HG03432 (cell line): ENCODE data around the gene TRIM9.
"Not testable (repeated sequence)": the region's sequence is repeated elsewhere in the genome, so short reads cannot be mapped to it uniquely, and the experiment has no call there.

Experiments
- ATAC-seq: cut with Tn5 transposase; IDR thresholded peaks from one replicate; pipeline ENCODE4 v1.9.1; 2021; ENCODE audit warnings: mild to moderate bottlenecking, moderate library complexity; ENCODE audit not compliant: unreplicated experiment

The TRIM9 gene

GRCh38 chr14:51006324-51006723, 88.6 kb downstream of the TRIM9 start:
- ATAC-seq: no peak

DNA sequence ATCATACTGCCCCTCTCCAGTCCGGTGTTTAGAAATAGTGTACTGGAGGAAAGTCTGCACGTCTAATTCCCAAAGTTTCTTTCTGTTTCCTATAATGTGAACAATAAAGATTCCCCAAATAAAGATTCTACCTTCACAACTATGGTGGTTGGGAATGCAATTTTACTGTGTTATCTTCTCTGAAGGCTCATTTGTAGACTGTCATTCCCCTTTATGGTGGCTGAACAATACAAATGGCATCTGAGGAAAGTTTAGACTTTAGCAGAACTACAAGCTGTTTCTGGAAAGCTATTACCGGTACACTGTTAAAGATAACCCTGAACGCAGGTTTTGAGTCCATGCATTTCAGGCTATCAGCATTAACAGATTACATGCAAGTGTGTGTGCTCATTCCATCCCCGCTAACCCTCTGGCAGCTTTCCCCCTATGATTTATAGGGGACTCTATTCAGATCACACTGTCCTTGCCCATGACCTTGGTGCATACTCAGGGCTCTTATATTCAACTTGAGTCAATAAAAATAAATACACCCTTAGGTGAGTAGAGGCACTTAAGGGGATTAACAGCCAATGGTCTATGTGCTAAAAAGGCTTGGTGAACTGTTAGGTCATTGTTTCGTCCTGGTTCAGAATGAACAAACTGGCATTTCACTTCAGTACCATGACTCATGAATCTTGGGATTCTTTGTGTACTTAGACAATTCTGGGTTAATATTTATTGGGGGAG, 89.9 kb downstream of the TRIM9 start:
- no peak for ATAC-seq

DNA sequence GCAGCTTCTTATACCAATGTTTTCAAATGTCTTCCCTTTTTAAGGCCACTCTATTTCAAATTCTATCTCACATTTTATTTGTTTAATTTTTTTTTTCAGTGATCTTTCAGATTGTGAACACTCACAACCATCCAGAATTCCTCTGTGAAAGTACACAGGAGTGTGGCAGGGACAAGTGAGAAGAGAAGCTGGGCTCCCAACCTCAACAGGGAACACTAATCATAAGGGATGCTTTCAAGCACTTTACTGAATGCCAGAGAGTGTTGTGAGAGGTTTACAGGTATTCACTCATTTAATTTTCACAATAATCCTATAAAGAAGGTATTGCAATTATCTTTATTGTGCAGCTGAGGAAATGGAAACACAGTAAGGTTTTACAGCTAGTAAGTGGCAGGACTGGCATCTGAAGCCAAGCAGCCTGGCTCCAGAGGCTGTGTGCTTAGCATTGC, 90.5 kb downstream of the TRIM9 start:
- no peak for ATAC-seq

- no peak for ATAC-seq
These were observed 92.4 kb downstream of the TRIM9 start for GRCh38 chr14:51002406-51002999.

DNA sequence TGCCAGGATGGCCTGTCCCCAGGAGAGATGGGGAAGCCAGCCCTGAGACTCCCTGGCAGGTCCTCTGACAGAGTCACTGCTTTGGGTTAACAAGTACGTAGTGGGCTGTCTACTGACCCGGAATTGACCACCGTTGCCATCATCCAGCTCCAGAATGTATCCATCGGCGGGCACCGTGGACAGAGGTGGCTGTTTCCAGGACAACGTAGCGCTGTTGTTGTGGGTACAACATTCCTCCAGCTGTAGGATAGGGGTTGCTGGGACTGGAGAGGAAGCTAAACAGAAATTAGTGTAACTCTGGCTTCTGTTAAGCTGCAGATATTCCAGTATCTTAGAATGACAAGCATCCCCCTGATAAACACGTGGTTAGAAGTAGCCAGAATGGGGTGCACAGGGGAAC, 94.3 kb downstream of the TRIM9 start:
- ATAC-seq: no peak

- no peak for ATAC-seq
These were observed 95.2 kb downstream of the TRIM9 start for GRCh38 chr14:50999726-51000125.

DNA sequence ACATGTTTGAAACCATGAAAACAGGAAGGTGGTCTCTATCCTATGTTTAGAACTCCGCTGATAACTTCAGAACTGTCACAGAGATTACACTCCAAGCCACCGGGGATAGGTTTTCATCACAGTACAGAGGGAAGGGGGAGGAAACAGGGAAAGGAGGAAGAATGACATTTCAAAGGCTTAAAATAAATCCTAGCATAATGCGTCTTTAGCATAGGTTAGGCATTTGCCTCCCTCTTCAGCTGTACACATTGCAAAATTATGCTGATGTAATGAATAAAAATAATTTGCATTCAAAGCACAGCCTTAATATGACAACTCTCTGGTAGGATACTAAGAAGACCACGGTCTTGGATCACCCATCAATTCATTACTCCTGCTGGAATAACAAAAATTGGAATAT, 96.3 kb downstream of the TRIM9 start:
- ATAC-seq: no peak

- ATAC-seq: no peak
These were observed 97.2 kb downstream of the TRIM9 start for GRCh38 chr14:50997712-50998111.

DNA sequence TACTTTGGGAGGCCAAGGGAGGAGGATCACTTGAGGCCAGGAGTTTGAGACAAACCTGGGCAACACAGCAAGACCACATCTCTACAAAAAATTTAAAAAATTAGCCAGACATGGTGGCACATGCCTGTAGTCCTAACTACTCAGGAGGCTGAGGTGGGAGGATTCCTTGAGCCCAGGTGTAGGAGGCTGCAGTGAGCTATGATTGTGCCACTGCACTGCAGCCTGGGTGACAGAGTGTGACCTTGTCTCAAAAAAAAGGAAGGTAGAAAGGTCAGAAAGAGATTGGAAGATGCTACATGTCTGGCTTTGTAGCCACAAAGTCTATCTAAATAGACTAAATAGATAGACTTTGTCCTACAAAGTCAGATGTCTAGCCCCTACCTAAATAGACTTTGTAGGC, 100.7 kb downstream of the TRIM9 start:
- ATAC-seq: not testable (repeated sequence)

DNA sequence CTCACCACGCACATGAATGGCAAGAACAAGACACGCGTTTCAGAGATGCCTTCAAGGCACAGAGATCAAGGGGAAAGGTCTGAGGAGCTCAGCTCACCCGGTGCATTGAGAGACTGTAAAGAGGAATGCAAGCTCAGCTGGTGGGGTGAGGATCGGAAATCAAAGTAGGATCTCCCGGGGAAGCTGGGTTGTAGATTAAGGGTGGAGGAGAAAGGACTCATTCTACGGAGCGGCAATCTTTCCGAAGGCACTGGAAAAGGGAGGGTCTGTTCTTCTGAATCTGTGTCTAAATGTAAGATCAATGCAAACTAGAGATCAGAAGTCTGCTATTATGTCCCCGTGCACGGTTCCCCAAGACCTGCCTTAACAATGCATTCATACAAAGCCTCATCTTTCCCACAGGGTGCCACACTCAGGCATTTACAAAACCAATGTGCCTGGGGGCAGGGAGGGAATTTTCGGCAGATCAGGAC, 109.0 kb downstream of the TRIM9 start:
- no peak for ATAC-seq

- ATAC-seq: no peak
These were observed 109.6 kb downstream of the TRIM9 start for GRCh38 chr14:50985124-50985858.

- no peak for ATAC-seq
These were observed 110.7 kb downstream of the TRIM9 start for GRCh38 chr14:50984036-50984710.

GRCh38 chr14:50979941-50980850, 114.7 kb downstream of the TRIM9 start:
- ATAC-seq: no peak

GRCh38 chr14:50978888-50979287, 116.0 kb downstream of the TRIM9 start:
- peak; percentile 88 for ATAC-seq

DNA sequence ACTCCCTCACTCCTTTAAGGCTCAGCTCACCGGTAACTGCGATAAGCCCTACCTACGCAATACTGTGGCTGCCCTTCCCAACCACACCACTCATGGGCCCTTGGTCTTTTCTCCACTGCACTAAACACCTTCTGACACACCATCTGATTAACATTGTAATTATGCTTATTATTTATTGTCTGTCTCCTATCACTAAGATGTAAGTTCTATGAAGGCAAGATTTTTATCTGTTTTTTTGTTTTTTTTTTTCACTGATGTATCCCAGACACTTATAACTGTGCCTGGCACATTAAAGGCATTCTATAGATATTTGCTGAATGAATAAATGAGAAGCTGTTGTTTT, 116.4 kb downstream of the TRIM9 start:
- no peak for ATAC-seq

GRCh38 chr14:50977863-50978528, 116.9 kb downstream of the TRIM9 start:
- peak; percentile 62 for ATAC-seq

GRCh38 chr14:50974118-50974517, 120.8 kb downstream of the TRIM9 start:
- no peak for ATAC-seq

DNA sequence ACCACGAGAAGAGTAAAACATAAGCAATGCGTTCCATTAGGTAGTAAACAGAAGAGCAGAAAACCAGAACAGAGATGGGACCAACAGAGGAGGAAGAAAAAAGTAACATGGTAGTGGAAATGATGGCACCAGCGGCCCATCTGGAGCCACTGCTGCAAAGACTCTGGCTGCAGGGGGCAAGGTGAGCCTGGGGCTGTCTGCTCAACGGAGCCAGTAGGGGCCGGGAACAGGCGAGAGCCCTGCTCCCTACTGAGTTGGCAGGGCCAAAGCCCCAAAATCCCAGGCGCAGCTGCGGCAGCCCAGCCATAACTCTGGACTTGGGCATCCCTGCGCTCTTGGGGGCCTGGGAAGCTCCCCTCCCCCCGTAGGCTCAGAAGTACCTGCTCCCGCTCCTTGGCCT, 122.2 kb downstream of the TRIM9 start:
- no peak for ATAC-seq

DNA sequence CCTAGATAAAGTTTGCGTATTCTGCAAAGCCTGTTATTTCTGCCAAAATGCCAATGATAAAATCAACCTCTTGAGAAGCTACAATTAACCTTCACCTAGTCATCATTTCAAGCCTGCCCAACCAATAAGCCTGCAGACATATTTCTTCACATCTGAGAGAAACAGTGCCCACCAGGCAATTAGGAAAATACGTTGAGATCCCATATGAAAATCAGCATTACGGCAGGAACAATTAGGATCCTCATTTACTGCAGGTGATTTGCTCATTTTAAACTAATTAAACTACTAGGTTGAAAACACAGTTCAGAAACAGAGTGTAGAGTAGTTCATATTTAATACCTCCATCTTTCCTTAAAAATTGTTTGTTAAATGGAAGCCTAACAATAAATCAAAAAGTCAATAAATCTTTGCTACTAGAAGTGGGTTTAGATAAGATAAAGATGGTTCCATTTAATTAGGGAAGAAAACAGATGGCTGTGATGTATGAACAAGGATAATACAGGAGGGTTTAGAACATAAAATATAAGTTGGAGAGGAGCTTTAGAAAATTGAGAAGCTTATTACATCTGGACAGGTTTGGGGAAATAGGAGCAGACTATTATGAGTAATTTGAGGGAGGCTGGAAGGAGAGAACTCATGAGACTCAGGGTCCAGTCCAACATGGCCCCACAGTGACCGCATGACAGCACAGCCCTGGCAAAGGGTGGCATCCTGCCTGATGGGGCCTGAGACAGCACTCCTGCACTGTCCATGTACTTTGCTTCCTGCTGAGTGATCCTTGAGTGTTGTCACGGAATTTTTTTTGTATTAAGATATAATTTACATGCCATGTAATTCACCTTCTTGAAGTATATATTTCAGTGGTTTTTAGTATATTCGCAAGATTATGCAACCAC, 123.8 kb downstream of the TRIM9 start:
- no peak for ATAC-seq
